ENCODE data around the gene STAC2.

The STAC2 gene

DNA sequence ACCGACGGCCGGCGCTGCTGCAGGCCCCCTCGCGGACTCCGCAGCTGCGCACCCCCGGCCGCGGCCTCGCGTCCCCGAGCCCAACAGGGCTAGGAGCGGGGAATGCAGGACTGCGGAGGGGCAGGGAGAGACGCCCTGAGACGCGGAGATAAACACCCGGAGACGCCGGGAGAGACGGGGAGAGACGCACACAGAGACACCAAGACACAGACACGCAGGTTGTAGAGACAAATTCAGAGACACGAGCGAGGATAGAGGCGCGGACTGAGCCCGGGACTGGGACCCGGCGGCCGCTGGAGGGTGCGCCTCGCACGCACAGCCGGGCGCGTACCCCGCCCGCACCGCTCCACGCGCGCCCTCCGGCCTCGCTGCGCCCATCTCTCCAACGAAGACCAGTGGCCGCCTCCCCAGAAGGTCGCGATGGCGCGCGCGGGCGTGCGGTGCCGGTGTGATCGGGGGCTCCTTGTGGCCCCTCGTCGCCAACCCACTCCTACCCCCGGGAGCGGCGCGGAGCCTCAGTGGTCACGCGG lies 902 bp downstream of the STAC2 start:
- TF ChIP-seq, protein P1, sequence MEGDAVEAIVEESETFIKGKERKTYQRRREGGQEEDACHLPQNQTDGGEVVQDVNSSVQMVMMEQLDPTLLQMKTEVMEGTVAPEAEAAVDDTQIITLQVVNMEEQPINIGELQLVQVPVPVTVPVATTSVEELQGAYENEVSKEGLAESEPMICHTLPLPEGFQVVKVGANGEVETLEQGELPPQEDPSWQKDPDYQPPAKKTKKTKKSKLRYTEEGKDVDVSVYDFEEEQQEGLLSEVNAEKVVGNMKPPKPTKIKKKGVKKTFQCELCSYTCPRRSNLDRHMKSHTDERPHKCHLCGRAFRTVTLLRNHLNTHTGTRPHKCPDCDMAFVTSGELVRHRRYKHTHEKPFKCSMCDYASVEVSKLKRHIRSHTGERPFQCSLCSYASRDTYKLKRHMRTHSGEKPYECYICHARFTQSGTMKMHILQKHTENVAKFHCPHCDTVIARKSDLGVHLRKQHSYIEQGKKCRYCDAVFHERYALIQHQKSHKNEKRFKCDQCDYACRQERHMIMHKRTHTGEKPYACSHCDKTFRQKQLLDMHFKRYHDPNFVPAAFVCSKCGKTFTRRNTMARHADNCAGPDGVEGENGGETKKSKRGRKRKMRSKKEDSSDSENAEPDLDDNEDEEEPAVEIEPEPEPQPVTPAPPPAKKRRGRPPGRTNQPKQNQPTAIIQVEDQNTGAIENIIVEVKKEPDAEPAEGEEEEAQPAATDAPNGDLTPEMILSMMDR (IDR thresholded peaks at IDR 0.05; ENCODE audit: insufficient read depth, low read depth, low read length, missing control alignments), result no peak
- no peak overlapping the region for H3K4me3 ChIP-seq (ENCODE audit: low read depth, low read length)
- DNase-seq (ENCODE audit: low read depth), result no peak

DNA sequence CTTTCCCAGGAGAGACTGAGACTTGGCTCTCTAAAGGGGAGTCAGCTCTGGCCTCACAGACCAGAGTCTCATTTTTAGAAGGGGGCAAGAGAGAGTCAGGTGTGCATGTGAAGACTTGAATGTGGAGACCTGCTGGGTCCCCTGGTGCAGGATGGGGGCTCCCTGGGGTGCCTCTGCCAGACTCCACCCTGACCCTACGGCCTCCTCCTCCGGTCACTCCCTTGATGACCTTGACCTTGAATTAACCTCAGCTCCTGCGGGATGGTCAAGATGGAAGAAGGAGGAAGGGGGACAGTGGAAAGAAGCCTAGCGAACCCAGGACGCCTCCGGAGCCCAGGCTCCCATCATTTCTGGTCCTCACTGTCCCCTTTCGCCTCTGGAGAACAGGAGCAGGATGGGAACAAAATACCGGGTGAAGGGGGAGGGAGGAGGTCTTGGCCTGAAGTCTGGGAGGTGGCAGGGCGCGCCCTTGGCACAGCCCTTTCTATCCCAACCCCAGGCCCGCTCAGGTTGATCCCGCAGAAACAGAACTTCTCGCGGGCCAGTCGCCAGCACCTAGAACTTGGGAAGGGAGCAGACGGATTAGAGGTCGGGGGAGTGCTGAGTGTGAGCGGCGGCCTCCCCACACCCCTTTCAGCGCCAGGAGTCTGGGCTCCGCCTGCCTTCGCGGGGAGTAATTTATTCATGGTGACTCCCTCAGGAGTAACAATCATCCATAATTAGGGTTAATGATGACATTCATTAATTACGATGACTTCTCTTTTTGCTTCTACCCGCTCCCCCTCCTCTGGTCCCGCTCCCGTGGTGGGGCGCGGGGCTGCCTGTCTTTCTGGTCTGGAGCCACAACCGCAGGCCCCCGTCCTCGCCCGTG lies 1.6 kb downstream of the STAC2 start:
- no peak overlapping the region for H3K4me3 ChIP-seq (ENCODE audit: low read depth, low read length)
- no peak for DNase-seq (ENCODE audit: low read depth)
- TF ChIP-seq, protein P1 (IDR thresholded peaks at IDR 0.05; ENCODE audit: insufficient read depth, low read depth, low read length, missing control alignments), result no peak

DNA sequence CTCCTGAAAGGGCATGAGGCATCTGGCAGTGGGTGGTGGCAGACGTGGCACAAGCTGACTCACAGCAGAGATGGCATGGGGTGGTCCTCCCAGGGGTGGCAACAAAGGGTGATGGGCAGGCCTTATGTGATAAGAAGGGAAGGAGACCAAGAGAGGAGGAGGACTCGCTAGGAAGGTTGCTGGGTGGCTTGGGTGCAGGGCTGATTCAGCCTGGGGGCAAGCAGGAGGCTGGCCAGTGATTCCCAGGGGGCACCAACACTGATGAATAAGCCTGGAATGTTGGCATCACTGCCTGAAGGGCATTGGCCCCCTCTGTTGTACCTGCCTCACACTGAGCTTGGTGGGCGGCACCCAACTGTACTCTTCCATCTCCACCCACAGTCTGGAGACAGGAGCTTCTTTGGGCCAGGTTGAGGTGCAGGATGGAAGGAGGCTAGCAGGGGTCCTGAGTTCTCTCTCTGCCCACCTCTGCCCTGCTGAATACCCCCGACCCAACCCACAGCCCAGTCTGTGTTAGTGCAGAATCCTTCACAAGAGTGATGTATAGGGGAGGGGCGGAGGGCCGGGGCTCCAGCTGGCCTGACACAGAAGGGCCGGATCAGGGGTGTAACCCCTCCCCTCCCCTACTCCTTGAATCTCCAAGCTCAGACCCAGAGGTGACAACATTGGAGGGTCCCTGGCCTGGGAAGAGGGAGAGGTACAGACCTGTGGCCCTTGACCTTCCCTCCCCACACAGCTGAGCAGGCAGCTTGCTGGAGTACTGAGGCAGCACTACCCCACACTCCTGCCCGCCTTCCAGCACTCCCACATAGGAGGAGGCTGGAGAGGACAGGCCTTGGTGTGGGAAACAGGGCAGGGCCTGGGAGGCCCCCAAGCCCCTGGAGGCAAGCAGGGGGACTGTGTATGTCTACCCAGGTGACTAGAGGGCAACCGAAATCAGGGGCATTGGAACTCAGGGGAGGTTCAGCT lies 2.6 kb downstream of the STAC2 start:
- TF ChIP-seq, protein P1 (IDR thresholded peaks at IDR 0.05; ENCODE audit: insufficient read depth, low read depth, low read length, missing control alignments), result no peak
- DNase-seq (ENCODE audit: low read depth), result no peak
- H3K4me3 ChIP-seq (ENCODE audit: low read depth, low read length), result no peak overlapping the region

DNA sequence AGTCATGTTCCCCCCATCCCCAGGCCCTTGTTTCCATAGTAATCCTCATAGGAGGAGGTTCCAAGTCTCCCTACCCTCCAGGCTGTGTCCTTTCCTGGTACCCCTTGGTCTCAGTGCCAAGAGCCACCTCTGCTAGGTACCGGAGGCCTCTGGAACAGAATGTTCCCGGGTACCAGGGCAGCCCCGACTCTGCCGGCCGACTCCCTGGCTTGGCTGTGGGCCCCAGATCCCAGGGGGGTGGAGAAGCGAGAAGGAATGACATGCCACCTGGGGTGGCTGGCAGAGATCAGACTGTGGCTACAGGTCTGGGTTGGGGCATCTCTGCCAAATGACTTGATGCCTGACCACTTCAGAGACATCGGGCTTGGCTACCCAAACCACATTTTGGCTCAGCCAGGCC lies 3.6 kb downstream of the STAC2 start:
- TF ChIP-seq, protein P1 (IDR thresholded peaks at IDR 0.05; ENCODE audit: insufficient read depth, low read depth, low read length, missing control alignments), result no peak

DNA sequence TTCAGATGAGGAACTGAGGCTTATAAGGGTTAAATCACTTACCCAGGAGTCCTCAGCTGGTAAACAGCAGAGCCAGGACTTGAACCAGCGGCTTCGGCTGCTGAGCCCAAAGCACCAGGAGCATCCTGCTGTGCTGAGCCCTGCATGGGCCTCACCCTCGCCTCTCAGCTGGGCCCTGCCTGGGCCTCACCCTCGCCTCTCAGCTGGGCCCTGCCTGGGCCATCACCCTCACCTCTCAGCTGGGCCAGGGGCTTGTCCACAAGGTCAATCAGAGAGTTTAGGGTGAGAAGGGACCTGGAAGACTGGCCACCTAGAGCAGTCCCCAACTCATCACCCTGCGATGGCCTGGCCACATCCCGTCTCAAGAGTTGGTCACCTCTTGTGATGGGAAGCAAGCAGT lies 4.2 kb downstream of the STAC2 start:
- DNase-seq (ENCODE audit: low read depth), result no peak
- H3K4me3 ChIP-seq (ENCODE audit: low read depth, low read length), result no peak overlapping the region
- TF ChIP-seq, protein P1 (IDR thresholded peaks at IDR 0.05; ENCODE audit: insufficient read depth, low read depth, low read length, missing control alignments), result no peak

More for the DNA sequence above, 3.6 kb downstream of the STAC2 start:
- no peak overlapping the region for H3K4me3 ChIP-seq (ENCODE audit: low read depth, low read length)
- DNase-seq (ENCODE audit: low read depth), result no peak

DNA sequence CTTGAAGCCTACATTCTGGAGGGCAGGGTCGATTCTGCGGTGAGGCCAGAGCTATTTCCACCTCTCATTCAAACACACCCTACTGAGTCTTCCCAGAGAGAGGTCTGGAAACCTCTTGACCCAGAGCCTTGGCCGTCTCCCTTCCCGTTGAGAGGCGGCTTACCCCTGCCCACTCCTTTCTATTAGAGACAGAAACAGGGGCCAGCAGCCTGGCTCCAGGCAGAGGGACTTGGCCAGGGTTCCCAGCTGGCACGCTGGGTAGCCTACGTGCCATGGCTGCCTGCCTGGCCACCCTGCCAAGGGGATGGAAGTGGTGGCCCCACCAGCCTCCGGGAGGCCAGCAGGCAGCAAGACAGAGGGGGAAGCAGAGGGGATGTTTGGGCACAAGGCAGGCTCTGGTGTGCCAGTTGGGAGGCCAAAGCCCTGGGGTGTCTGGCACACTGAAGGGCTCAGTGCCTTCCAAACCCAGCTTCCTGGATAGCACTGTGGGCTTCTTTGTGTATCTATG lies 6.0 kb downstream of the STAC2 start:
- no peak overlapping the region for H3K4me3 ChIP-seq (ENCODE audit: low read depth, low read length)
- TF ChIP-seq, protein P1 (IDR thresholded peaks at IDR 0.05; ENCODE audit: insufficient read depth, low read depth, low read length, missing control alignments), result no peak
- DNase-seq (ENCODE audit: low read depth), result no peak

Data from GM12865 (cell line).